Activated T-helper 1 cell treated with anti-CD3 and anti-CD28 coated beads, Interleukin-12 subunit alpha, Interleukin-12 subunit beta, Interleukin-2, Interleukin-4 antibody, amounts not matched to agents 30 ng/mL and 10 ng/mL and 1 ng/mL, durations not matched to agents 14 hours and 24 hours and 36 hours (primary cell): ENCODE data around the gene PPIAL4G. TPM values are rescaled to one million over a fixed set of nuclear protein-coding genes. Genes with fewer than 3 reads are reported as not detected.
"Not testable (repeated sequence)": the region's sequence is repeated elsewhere in the genome, so short reads cannot be mapped to it uniquely, and the experiment has no call there.

Experiments
- DNase-seq: peaks from one replicate; pipeline ENCODE4 v3.0.0; 2021; ENCODE audit warnings: low spot score
- H3K27ac Mint-ChIP-seq: one replicate; pipeline ENCODE4 v1.8.0; 2021; ENCODE audit warnings: mild to moderate bottlenecking, mixed read lengths
- H3K27me3 Mint-ChIP-seq: one replicate; pipeline ENCODE4 v1.8.0; 2022; ENCODE audit warnings: mild to moderate bottlenecking, moderate library complexity, mixed read lengths; ENCODE audit not compliant: insufficient read depth
- H3K36me3 Mint-ChIP-seq: one replicate; pipeline ENCODE4 v1.8.0; 2021; ENCODE audit warnings: low read depth, mixed read lengths
- H3K4me1 Mint-ChIP-seq: one replicate; pipeline ENCODE4 v1.8.0; 2021; ENCODE audit warnings: low read depth, mixed read lengths
- H3K4me3 Mint-ChIP-seq: one replicate; pipeline ENCODE4 v1.8.0; 2021; ENCODE audit warnings: mild to moderate bottlenecking, moderate library complexity, mixed read lengths
- H3K9me3 Mint-ChIP-seq: one replicate; pipeline ENCODE4 v1.8.0; 2021; ENCODE audit warnings: mixed read lengths
- intact Hi-C: fragments of 100-400 bp; cut with micrococcal nuclease; formaldehyde crosslinking; loops from one replicate; pipeline ENCODE4 v1.15.1; 2024
- total RNA-seq: library from RNA; stranded (reverse); gene quantifications from 2 replicates; pipeline ENCODE4 v1.2.3, GENCODE V29; 2022

PPIAL4G gene
- 0.05 TPM in 1 of 2 replicates, not detected in the other for total RNA-seq

DNA sequence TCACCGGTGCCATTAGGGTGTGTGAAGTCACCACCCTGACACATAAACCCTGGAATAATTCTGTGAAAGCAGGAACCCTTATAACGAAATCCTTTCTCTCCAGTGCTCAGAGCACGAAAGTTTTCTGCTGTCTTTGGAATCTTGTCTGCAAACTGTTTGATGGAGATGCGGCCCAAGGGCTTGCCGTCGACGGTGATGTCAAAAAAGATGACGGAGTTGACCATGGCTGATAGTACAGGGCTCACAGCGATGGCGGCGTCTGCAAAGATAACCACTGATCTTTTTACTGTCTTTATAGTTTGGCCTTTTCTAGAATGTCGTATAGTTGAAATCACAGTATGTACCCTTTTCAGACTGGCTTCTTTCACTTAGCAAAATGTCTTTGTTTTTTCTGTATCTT, at the start of gene PPIAL4G:
Gene PPIAL4G (minus strand): TSS at position 274 of the 400 bp plus-strand sequence. CDS start 50 bp downstream, at position 224.
- intact Hi-C loops, H3K36me3 Mint-ChIP-seq, H3K27ac Mint-ChIP-seq, H3K4me3 Mint-ChIP-seq, H3K27me3 Mint-ChIP-seq, H3K9me3 Mint-ChIP-seq, DNase-seq, H3K4me1 Mint-ChIP-seq: not testable (repeated sequence)

DNA sequence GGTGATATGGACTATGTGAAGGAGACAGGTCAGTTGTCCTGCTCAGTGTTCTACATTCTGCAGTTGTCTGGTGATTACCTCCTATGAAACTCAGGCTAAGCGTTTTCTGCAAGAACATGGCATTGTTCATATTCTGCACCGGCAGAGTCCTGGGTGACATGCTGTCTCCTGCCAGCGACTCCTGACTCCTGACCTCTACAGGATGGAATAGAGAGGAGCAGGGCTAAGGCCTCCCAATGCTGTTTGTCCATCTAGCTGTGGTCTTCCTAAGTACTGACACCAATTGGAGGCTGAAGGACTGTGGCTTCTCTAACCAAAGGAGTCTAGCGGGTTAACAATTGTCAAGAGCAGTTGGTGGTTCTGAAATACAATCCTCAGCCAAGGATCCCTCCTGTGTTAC, 49.1 kb upstream of the PPIAL4G start:
- H3K27me3 Mint-ChIP-seq, intact Hi-C loops, H3K36me3 Mint-ChIP-seq, H3K4me3 Mint-ChIP-seq, H3K9me3 Mint-ChIP-seq, H3K27ac Mint-ChIP-seq, DNase-seq, H3K4me1 Mint-ChIP-seq: not testable (repeated sequence)

DNA sequence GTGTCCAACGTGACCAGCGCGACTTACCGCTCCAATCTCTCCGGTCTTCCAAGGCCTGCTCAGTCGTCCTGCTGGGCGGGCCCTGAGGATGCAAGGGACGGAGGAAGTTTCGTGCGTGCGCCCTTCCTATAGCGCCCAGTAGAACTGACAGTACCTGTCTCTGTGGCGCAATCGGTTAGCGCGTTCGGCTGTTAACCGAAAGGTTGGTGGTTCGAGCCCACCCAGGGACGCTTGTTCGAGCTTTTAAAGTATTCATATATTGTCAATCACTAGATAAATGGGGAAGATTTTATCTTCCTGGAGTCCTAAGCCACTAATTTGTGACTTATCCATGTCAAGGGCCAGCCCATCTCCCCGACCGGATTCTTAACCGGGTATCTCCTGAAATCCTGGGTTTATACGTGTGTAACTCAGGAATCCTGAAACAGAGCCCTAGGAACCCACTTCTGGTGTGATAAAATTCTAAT, 46.0 kb upstream of the PPIAL4G start:
- peak overlapping the region; percentile 74 for H3K27ac Mint-ChIP-seq
- H3K27me3 Mint-ChIP-seq, H3K36me3 Mint-ChIP-seq, H3K4me1 Mint-ChIP-seq, H3K9me3 Mint-ChIP-seq: not testable (repeated sequence)
- intact Hi-C loops: loop anchor here (10.0 kb wide), 1 partner anchor 154 kb away; no protein-coding TSS in a partner anchor
- H3K4me3 Mint-ChIP-seq: peak overlapping the region; percentile 80
- DNase-seq: peak; percentile 41

DNA sequence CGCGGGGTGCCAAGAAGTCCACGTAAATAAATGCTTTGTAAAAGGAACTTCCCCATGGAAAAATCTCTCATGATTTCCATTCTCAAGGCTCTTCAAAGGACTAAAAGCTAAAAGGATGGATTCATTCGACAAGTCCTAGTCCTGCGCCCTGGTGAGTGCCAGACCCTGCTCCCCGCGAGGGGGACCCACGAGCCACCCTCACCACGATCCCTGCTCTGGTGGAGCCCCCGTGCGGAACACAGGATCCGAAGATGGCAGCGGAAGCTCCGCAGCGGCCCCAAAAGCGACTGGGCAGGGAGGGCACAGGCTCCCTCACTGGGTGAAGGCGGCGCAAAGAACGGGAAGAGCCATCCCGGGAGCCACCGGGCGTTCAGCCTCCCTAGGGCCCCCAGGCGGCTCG, 45.5 kb upstream of the PPIAL4G start:
- intact Hi-C loops: loop anchor here (10.0 kb wide), 1 partner anchor 154 kb away; no protein-coding TSS in a partner anchor
- H3K4me3 Mint-ChIP-seq, H3K4me1 Mint-ChIP-seq, H3K9me3 Mint-ChIP-seq, DNase-seq, H3K27ac Mint-ChIP-seq, H3K36me3 Mint-ChIP-seq, H3K27me3 Mint-ChIP-seq: not testable (repeated sequence)

DNA sequence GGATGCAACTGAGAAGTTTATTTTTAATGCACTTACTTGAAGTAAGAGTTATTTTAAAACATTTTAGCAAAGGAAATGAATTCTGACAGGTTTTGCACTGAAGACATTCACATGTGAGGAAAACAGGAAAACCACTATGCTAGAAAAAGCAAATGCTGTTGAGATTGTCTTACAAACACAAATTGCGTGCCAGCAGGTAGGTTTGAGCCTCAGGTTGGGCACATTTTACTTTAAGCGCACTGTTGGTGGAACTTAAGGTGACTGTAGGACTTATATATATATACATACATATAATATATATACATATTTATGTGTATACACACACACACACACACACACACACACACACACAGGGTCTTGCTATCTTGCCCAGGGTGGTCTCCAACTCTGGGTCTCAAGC, 43.5 kb upstream of the PPIAL4G start:
- intact Hi-C loops: loop anchor here (10.0 kb wide), 1 partner anchor 152 kb away; no protein-coding TSS in a partner anchor
- not testable (repeated sequence) for H3K4me1 Mint-ChIP-seq, H3K9me3 Mint-ChIP-seq, H3K36me3 Mint-ChIP-seq, H3K27me3 Mint-ChIP-seq, DNase-seq, H3K4me3 Mint-ChIP-seq, H3K27ac Mint-ChIP-seq

DNA sequence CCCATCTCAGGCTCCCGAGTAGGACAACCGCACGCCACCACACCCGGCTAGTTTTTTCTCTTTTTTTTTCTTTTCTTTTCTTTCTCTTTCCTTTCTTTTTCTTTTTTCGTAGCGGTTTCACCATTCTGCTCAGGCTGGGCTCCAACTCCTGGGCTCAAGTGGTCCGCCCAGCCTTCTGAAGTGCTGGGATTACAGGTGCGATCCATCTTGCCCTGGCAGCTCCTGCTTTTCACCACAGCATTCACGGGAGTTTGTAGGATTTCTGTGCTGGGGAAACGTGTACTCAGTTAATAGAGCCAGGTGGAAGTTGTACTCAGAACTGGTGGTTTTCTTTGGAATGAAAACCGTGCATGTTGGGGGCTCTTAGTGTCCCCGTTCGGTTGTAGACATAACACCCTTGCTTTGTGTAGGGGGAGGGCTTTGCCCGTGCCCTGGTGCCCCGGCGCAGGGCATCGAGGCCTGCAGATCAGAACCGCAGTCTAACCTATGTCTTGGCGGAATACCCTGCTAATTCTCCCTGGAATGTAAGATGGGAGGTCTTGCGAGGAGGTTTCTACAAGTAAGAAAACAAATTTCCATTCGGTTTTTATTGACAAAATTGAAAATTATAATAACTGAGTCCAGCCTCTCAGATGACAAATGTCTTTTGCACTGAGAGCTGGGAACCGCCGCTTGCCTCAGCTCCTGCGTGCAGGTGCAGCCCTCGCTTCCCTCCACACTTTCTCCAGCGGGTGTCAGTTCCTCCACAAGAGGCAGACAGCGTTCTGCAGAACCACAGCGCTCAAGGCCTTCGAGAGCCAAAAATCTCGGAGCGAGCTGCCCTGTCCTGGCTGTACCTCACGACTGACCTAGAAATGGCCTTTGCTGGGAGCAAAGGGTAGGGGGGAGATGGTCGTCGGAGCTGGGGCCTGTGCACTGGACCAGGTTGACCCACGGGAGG, 40.4 kb upstream of the PPIAL4G start:
- Mint-ChIP-seq H3K27ac (peak overlapping the region; percentile 96), H3K4me3 (peak overlapping the region; percentile 74)
- H3K36me3 Mint-ChIP-seq, H3K4me1 Mint-ChIP-seq, DNase-seq, H3K9me3 Mint-ChIP-seq, H3K27me3 Mint-ChIP-seq: not testable (repeated sequence)
- intact Hi-C loops: loop anchor here (10.0 kb wide), 1 partner anchor 149 kb away; no protein-coding TSS in a partner anchor

DNA sequence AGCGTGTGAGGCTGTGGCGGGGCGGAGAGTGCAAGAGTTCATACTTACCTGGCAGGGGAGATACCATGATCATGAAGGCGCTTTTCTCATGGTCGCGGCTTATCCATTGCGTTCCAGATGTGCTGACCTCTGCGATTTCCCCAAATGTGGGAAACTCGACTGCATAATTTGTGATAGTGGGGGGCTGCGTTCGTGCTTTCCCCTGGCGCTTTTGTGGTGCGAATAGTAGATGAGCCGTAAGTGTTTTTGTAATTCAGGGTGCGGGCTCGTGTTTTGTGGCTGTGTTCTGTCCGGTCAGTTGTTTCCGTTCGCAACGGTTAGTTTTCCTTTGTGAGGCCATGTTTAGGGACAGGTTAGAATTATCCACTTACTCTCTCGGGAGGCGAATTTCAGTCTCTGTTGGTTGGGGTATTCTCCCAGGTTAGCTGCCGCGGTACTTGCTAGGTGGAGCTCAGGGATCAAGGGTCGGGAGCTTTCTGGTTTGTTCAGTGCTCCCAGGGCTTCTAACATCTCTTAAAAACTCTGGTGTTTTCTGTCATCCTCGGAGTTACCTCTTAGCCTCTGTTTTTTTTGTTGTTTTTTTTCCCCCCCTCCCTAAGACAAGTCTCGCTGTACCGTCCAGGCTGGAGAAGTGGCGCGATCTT, 39.6 kb upstream of the PPIAL4G start:
- not testable (repeated sequence) for H3K27me3 Mint-ChIP-seq, H3K4me1 Mint-ChIP-seq, H3K36me3 Mint-ChIP-seq, H3K9me3 Mint-ChIP-seq
- Mint-ChIP-seq H3K27ac (peak overlapping the region; percentile 96), H3K4me3 (peak overlapping the region; percentile 74)
- peak; percentile 89 for DNase-seq
- intact Hi-C loops: loop anchor here (10.0 kb wide), 1 partner anchor 148 kb away; no protein-coding TSS in a partner anchor

DNA sequence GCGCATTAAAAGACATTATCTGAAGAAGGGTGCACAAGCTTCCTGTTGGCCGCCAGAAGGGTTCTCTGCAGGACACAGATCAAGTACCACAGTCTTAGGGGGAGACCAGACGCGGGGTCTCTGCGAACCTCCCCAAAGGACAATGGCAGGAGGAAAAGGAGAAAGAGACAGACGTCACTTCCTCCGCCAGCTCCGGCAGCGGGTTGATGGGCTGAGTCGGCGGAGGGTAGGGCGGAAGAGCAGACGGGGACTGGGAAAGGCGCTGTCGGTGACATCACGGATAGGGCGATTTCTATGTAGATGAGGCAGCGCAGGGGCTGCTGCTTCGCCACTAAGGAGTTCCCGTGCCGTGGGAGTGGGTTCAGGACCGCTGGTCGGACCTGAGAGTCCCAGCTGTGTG, 39.0 kb upstream of the PPIAL4G start:
- H3K9me3 Mint-ChIP-seq, H3K36me3 Mint-ChIP-seq, H3K27me3 Mint-ChIP-seq, H3K4me1 Mint-ChIP-seq: not testable (repeated sequence)
- Mint-ChIP-seq H3K4me3 (peak overlapping the region; percentile 78), H3K27ac (peak overlapping the region; percentile 96)
- intact Hi-C loops: loop anchor here (10.0 kb wide), 1 partner anchor 147 kb away; no protein-coding TSS in a partner anchor
- DNase-seq: peak; percentile 82

DNA sequence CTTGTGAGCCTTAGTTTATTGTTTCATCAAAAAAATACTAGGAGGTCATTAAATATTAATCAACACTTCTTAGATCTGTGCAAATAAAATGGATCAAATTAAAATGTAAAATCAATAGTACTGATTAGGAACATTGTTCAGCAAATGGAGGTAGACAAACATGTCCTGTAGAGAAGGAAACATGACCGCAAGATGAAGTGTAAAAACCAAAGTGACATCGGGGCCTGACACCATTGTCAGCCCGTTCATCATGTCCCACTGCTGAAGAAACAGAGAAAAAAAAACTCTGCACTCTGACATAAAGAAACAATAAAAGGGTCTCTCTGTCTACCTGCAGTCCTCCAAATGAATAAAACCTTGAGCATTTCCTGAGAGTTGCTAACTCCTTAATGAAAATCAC, 31.2 kb upstream of the PPIAL4G start:
- H3K27me3 Mint-ChIP-seq, intact Hi-C loops, DNase-seq, H3K4me3 Mint-ChIP-seq, H3K36me3 Mint-ChIP-seq, H3K27ac Mint-ChIP-seq, H3K4me1 Mint-ChIP-seq, H3K9me3 Mint-ChIP-seq: not testable (repeated sequence)

DNA sequence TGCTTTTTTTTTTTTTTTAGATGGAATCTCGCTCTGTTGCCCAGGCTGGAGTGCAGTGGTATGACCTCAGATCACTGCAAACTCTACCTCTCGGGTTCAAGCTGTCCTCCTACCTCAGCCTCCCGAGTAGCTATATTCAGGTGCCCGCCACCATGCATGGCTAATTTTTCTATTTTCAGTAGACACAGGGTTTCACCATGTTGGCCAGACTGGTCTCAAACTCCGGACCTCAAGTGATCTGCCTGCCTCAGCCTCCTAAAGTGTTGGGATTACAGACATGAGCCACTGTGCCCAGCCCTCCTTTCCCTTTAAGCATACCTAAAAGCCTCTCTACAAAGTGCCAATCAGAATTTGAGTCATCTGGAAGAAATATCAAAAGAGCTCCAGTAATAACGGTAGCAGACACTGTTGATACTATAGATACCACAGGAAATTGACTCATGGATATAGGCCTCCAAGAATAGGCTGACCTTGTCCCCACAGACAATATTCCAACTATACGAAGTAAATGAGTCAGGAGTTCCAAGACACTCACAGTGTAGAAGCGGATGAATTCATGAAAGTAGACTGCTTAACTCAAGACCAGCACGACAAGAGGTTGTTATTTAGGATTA, 29.6 kb upstream of the PPIAL4G start:
- H3K9me3 Mint-ChIP-seq, H3K36me3 Mint-ChIP-seq, H3K27ac Mint-ChIP-seq, H3K27me3 Mint-ChIP-seq, DNase-seq, H3K4me1 Mint-ChIP-seq, intact Hi-C loops: not testable (repeated sequence)
- peak overlapping the region; percentile 33 for H3K4me3 Mint-ChIP-seq

DNA sequence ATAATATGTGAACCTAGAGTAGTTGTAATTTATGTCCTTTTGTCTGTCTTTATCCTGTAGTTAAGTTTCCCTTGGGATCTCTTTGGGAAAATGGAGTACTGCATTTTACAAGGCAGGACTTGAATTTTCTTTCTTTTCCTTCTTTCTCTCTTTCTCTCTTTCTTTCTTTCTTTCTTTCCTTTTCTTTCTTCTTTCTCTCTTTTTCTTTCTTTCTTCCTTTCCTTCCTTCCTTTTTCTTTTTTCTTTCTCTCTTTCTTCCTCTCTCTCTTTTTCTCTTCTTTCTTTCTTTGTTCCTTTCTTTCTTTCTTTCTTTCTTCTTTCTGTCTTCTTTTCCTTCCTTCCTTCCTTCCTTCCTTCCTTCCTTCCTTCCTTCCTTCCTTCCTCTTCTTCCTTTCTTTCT, 10.8 kb upstream of the PPIAL4G start:
- H3K4me3 Mint-ChIP-seq, H3K4me1 Mint-ChIP-seq, intact Hi-C loops, H3K36me3 Mint-ChIP-seq, H3K27me3 Mint-ChIP-seq, DNase-seq, H3K9me3 Mint-ChIP-seq, H3K27ac Mint-ChIP-seq: not testable (repeated sequence)

DNA sequence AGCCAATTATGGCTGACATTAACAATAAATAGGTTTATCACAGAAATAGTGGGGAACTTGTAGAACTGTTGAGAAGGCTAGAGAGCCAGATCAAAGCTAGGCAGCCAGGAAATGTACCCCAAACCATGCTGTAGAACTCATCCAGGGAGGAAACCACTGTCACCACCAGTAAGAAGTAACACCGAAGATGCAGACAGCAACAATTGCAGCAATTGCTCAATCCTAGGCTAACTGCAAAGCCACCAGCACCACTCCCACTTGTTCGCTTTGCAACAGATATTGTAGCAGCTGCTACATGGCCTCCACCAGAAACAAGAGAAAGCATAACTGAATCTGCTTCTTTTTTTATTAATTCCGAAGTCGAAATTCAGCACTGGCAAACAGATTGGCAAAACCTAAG, 2.0 kb downstream of the PPIAL4G start:
- DNase-seq: peak; percentile 37
- H3K27me3 Mint-ChIP-seq, H3K9me3 Mint-ChIP-seq, H3K27ac Mint-ChIP-seq, intact Hi-C loops, H3K36me3 Mint-ChIP-seq, H3K4me1 Mint-ChIP-seq, H3K4me3 Mint-ChIP-seq: not testable (repeated sequence)

DNA sequence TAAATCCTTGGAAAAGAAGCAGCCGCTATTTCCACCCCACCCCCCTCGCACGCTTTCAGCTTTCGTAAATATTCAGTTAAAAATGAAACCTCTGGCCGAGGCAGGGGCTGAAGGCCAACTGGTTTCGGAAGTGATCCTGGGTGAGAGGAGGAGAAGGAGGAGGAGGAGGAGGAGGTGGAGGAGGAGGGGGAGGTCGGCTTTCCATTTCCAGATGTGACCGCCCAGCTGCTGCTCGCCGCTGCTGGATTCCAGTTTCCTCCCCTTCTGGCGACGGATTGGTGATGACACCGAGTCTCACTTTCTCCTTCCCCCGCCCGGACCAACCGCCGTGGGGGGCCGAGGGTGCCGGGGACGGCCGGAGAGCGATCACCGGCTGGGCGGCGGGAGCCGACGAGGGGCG, 23.4 kb downstream of the PPIAL4G start:
- H3K9me3 Mint-ChIP-seq, intact Hi-C loops, H3K4me1 Mint-ChIP-seq, H3K27me3 Mint-ChIP-seq, DNase-seq, H3K36me3 Mint-ChIP-seq: not testable (repeated sequence)
- H3K4me3 Mint-ChIP-seq: peak overlapping the region; percentile 59
- H3K27ac Mint-ChIP-seq: peak overlapping the region; percentile 58
